HEK293 (cell line): ENCODE measurements around the gene EME1.

Experiments
- BCL11A ChIP-seq: fragments of 450-650 bp; formaldehyde crosslinking; IDR thresholded peaks from 2 replicates; pipeline ENCODE4 v1.5.1; 2016; ENCODE audit warnings: low read depth, missing biosample characterization, missing genetic modification characterization
- EGR2 ChIP-seq: fragments of 450-650 bp; formaldehyde crosslinking; IDR thresholded peaks from 2 replicates; pipeline ENCODE4 v1.5.1; 2016; ENCODE audit warnings: low read depth, missing biosample characterization, missing genetic modification characterization
- GLIS1 ChIP-seq: fragments of 450-650 bp; formaldehyde crosslinking; IDR thresholded peaks from 2 replicates; pipeline ENCODE4 v1.5.1; 2016; ENCODE audit warnings: missing biosample characterization, missing genetic modification characterization
- OSR2 ChIP-seq: fragments of 450-650 bp; formaldehyde crosslinking; IDR thresholded peaks from 2 replicates; pipeline ENCODE4 v1.5.1; 2016; ENCODE audit warnings: missing biosample characterization, missing genetic modification characterization
- TCF7L2 ChIP-seq: IDR thresholded peaks from 2 replicates; pipeline ENCODE4 v1.6.1; 2011; ENCODE audit warnings: low read depth, mild to moderate bottlenecking, inconsistent platforms, low read length, moderate library complexity, borderline replicate concordance
- ZBTB20 ChIP-seq: fragments of 450-650 bp; formaldehyde crosslinking; IDR thresholded peaks from 2 replicates; pipeline ENCODE4 v1.5.1; 2016; ENCODE audit warnings: missing biosample characterization, missing genetic modification characterization
- ZBTB48 ChIP-seq: fragments of 450-650 bp; formaldehyde crosslinking; IDR thresholded peaks from 2 replicates; pipeline ENCODE4 v1.5.1; 2016; ENCODE audit warnings: missing biosample characterization, missing genetic modification characterization
- ZBTB8A ChIP-seq: fragments of 450-650 bp; formaldehyde crosslinking; IDR thresholded peaks from 2 replicates; pipeline ENCODE4 v1.5.1; 2016; ENCODE audit warnings: missing biosample characterization, missing genetic modification characterization
- ZNF140 ChIP-seq: fragments of 450-650 bp; formaldehyde crosslinking; IDR thresholded peaks from 2 replicates; pipeline ENCODE4 v1.5.1; 2016; ENCODE audit warnings: missing biosample characterization, missing genetic modification characterization
- ZNF155 ChIP-seq: fragments of 450-650 bp; formaldehyde crosslinking; IDR thresholded peaks from 2 replicates; pipeline ENCODE4 v1.5.1; 2016; ENCODE audit warnings: missing biosample characterization, missing genetic modification characterization
- ZNF221 ChIP-seq: fragments of 450-650 bp; formaldehyde crosslinking; IDR thresholded peaks from 2 replicates; pipeline ENCODE4 v1.5.1; 2017; ENCODE audit warnings: missing biosample characterization, missing genetic modification characterization, borderline replicate concordance
- ZNF433 ChIP-seq: fragments of 450-650 bp; formaldehyde crosslinking; IDR thresholded peaks from 2 replicates; pipeline ENCODE4 v1.5.1; 2016; ENCODE audit warnings: missing biosample characterization, missing genetic modification characterization, low read depth
- ZNF514 ChIP-seq: fragments of 450-650 bp; formaldehyde crosslinking; IDR thresholded peaks from 2 replicates; pipeline ENCODE4 v1.5.1; 2016; ENCODE audit warnings: missing biosample characterization, missing genetic modification characterization
- ZNF792 ChIP-seq: fragments of 450-650 bp; formaldehyde crosslinking; IDR thresholded peaks from 2 replicates; pipeline ENCODE4 v1.5.1; 2016; ENCODE audit warnings: missing biosample characterization, missing genetic modification characterization
- TF ChIP-seq, protein P1 (sequence below): fragments of 450-650 bp; formaldehyde crosslinking; IDR thresholded peaks from 2 replicates; pipeline ENCODE4 v1.5.1; 2016; ENCODE audit warnings: missing biosample characterization, missing genetic modification characterization, borderline replicate concordance
- TF ChIP-seq, protein P2 (sequence below): fragments of 450-650 bp; formaldehyde crosslinking; IDR thresholded peaks from 2 replicates; pipeline ENCODE4 v1.5.1; 2016; ENCODE audit warnings: missing biosample characterization, missing genetic modification characterization
- TF ChIP-seq, protein P3 (sequence below): fragments of 450-650 bp; formaldehyde crosslinking; IDR thresholded peaks from 2 replicates; pipeline ENCODE4 v1.5.1; 2016; ENCODE audit warnings: missing biosample characterization, missing genetic modification characterization
- TF ChIP-seq, protein P4 (sequence below): fragments of 450-650 bp; formaldehyde crosslinking; IDR thresholded peaks from 2 replicates; pipeline ENCODE4 v1.5.1; 2016; ENCODE audit warnings: missing biosample characterization, missing genetic modification characterization, low read depth
- TF ChIP-seq, protein P5 (sequence below): fragments of 450-650 bp; formaldehyde crosslinking; IDR thresholded peaks from 2 replicates; pipeline ENCODE4 v1.5.0; 2017; ENCODE audit warnings: missing biosample characterization, missing genetic modification characterization, borderline replicate concordance
- TF ChIP-seq, protein P6 (sequence below): fragments of 450-650 bp; formaldehyde crosslinking; IDR thresholded peaks from 2 replicates; pipeline ENCODE4 v1.5.1; 2016; ENCODE audit warnings: missing biosample characterization, missing genetic modification characterization
- TF ChIP-seq, protein P7 (sequence below): fragments of 450-650 bp; formaldehyde crosslinking; IDR thresholded peaks from 2 replicates; pipeline ENCODE4 v1.5.1; 2017; ENCODE audit warnings: missing biosample characterization, missing genetic modification characterization

The EME1 gene

DNA sequence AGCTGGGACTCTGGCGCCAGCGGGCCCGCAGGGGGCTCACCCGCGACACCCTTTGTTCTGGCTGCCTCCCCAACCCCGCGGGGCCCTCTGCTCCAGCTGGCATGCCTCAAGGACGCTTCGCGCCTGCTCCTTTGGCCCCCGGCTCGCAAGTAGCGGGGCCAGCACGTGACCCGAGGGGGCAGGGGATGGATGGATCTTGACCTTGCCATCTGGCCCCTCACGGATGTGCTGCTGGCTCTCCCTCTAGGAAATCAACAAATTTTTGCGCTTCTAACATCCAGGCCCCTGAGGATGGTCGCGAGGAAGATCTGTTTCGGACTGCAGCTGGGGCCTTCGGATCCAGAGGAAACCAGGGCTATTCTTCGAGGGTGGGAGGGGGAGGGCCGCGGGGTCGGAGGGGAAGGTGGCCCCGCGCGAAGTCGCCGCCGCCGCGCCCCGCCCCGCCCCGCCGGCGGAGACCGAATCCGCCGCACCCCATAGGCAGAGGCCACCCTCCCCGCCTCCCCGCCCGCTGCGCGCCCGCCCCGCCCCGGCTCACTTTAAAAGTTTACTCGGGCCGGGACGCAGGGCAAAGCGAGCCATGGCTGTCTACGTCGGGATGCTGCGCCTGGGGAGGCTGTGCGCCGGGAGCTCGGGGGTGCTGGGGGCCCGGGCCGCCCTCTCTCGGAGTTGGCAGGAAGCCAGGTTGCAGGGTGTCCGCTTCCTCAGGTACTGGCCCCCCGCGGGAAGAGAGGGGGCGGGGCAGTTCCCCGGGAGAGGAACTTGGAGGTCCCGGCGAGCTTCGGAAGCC lies 52.8 kb downstream of the EME1 start, which contains the start of gene ACSF2 (continued):
- TF ChIP-seq, protein P1, sequence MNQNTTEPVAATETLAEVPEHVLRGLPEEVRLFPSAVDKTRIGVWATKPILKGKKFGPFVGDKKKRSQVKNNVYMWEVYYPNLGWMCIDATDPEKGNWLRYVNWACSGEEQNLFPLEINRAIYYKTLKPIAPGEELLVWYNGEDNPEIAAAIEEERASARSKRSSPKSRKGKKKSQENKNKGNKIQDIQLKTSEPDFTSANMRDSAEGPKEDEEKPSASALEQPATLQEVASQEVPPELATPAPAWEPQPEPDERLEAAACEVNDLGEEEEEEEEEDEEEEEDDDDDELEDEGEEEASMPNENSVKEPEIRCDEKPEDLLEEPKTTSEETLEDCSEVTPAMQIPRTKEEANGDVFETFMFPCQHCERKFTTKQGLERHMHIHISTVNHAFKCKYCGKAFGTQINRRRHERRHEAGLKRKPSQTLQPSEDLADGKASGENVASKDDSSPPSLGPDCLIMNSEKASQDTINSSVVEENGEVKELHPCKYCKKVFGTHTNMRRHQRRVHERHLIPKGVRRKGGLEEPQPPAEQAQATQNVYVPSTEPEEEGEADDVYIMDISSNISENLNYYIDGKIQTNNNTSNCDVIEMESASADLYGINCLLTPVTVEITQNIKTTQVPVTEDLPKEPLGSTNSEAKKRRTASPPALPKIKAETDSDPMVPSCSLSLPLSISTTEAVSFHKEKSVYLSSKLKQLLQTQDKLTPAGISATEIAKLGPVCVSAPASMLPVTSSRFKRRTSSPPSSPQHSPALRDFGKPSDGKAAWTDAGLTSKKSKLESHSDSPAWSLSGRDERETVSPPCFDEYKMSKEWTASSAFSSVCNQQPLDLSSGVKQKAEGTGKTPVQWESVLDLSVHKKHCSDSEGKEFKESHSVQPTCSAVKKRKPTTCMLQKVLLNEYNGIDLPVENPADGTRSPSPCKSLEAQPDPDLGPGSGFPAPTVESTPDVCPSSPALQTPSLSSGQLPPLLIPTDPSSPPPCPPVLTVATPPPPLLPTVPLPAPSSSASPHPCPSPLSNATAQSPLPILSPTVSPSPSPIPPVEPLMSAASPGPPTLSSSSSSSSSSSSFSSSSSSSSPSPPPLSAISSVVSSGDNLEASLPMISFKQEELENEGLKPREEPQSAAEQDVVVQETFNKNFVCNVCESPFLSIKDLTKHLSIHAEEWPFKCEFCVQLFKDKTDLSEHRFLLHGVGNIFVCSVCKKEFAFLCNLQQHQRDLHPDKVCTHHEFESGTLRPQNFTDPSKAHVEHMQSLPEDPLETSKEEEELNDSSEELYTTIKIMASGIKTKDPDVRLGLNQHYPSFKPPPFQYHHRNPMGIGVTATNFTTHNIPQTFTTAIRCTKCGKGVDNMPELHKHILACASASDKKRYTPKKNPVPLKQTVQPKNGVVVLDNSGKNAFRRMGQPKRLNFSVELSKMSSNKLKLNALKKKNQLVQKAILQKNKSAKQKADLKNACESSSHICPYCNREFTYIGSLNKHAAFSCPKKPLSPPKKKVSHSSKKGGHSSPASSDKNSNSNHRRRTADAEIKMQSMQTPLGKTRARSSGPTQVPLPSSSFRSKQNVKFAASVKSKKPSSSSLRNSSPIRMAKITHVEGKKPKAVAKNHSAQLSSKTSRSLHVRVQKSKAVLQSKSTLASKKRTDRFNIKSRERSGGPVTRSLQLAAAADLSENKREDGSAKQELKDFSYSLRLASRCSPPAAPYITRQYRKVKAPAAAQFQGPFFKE = no peak
- no peak for TF ChIP-seq TCF7L2
- no peak for TF ChIP-seq ZNF155 (tag by site-specific recombination)
- TF ChIP-seq, protein P2, sequence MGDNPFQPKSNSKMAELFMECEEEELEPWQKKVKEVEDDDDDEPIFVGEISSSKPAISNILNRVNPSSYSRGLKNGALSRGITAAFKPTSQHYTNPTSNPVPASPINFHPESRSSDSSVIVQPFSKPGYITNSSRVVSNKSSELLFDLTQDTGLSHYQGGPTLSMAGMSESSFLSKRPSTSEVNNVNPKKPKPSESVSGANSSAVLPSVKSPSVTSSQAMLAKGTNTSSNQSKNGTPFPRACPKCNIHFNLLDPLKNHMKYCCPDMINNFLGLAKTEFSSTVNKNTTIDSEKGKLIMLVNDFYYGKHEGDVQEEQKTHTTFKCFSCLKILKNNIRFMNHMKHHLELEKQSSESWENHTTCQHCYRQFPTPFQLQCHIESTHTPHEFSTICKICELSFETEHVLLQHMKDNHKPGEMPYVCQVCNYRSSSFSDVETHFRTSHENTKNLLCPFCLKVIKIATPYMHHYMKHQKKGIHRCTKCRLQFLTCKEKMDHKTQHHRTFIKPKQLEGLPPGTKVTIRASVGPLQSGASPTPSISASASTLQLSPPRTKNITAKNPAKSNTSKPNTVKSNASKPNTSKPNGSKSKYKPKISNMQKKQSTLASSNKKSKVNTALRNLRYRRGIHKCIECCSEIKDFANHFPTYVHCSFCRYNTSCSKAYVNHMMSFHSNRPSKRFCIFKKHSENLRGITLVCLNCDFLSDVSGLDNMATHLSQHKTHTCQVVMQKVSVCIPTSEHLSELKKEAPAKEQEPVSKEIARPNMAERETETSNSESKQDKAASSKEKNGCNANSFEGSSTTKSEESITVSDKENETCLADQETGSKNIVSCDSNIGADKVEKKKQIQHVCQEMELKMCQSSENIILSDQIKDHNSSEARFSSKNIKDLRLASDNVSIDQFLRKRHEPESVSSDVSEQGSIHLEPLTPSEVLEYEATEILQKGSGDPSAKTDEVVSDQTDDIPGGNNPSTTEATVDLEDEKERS (tag by site-specific recombination) = no peak
- no peak for TF ChIP-seq ZNF433 (tag by site-specific recombination)
- TF ChIP-seq OSR2 (tag by site-specific recombination) = no peak
- TF ChIP-seq ZNF514 (tag by site-specific recombination) = no peak
- TF ChIP-seq ZNF792 = no peak
- TF ChIP-seq, protein P3, sequence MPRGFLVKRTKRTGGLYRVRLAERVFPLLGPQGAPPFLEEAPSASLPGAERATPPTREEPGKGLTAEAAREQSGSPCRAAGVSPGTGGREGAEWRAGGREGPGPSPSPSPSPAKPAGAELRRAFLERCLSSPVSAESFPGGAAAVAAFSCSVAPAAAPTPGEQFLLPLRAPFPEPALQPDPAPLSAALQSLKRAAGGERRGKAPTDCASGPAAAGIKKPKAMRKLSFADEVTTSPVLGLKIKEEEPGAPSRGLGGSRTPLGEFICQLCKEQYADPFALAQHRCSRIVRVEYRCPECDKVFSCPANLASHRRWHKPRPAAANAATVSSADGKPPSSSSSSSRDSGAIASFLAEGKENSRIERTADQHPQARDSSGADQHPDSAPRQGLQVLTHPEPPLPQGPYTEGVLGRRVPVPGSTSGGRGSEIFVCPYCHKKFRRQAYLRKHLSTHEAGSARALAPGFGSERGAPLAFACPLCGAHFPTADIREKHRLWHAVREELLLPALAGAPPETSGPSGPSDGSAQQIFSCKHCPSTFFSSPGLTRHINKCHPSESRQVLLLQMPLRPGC (tag by site-specific recombination) = no peak
- TF ChIP-seq BCL11A (tag by site-specific recombination) = 0 out of 2 replicates have a peak, but pooled peaks have one; percentile 32
- peak; percentile 38; the same call in 1 of the 2 replicates for TF ChIP-seq ZBTB48
- TF ChIP-seq ZNF221 = no peak
- no peak for TF ChIP-seq ZNF140
- TF ChIP-seq, protein P4, sequence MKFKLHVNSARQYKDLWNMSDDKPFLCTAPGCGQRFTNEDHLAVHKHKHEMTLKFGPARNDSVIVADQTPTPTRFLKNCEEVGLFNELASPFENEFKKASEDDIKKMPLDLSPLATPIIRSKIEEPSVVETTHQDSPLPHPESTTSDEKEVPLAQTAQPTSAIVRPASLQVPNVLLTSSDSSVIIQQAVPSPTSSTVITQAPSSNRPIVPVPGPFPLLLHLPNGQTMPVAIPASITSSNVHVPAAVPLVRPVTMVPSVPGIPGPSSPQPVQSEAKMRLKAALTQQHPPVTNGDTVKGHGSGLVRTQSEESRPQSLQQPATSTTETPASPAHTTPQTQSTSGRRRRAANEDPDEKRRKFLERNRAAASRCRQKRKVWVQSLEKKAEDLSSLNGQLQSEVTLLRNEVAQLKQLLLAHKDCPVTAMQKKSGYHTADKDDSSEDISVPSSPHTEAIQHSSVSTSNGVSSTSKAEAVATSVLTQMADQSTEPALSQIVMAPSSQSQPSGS (tag by site-specific recombination) = no peak
- peak; percentile 97 for TF ChIP-seq GLIS1 (tag by site-specific recombination)
- TF ChIP-seq, protein P5, sequence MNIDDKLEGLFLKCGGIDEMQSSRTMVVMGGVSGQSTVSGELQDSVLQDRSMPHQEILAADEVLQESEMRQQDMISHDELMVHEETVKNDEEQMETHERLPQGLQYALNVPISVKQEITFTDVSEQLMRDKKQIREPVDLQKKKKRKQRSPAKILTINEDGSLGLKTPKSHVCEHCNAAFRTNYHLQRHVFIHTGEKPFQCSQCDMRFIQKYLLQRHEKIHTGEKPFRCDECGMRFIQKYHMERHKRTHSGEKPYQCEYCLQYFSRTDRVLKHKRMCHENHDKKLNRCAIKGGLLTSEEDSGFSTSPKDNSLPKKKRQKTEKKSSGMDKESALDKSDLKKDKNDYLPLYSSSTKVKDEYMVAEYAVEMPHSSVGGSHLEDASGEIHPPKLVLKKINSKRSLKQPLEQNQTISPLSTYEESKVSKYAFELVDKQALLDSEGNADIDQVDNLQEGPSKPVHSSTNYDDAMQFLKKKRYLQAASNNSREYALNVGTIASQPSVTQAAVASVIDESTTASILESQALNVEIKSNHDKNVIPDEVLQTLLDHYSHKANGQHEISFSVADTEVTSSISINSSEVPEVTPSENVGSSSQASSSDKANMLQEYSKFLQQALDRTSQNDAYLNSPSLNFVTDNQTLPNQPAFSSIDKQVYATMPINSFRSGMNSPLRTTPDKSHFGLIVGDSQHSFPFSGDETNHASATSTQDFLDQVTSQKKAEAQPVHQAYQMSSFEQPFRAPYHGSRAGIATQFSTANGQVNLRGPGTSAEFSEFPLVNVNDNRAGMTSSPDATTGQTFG (tag by site-specific recombination) = no peak
- peak; percentile 7; the same call in 1 of the 2 replicates for TF ChIP-seq ZBTB8A (tag by site-specific recombination)
- TF ChIP-seq EGR2 (tag by site-specific recombination) = no peak
- TF ChIP-seq, protein P6, sequence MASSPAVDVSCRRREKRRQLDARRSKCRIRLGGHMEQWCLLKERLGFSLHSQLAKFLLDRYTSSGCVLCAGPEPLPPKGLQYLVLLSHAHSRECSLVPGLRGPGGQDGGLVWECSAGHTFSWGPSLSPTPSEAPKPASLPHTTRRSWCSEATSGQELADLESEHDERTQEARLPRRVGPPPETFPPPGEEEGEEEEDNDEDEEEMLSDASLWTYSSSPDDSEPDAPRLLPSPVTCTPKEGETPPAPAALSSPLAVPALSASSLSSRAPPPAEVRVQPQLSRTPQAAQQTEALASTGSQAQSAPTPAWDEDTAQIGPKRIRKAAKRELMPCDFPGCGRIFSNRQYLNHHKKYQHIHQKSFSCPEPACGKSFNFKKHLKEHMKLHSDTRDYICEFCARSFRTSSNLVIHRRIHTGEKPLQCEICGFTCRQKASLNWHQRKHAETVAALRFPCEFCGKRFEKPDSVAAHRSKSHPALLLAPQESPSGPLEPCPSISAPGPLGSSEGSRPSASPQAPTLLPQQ (tag by site-specific recombination) = peak; percentile 46; the same call in 1 of the 2 replicates
- TF ChIP-seq ZBTB20 (tag by site-specific recombination) = no peak; the same call in 1 of the 2 replicates
- TF ChIP-seq, protein P7, sequence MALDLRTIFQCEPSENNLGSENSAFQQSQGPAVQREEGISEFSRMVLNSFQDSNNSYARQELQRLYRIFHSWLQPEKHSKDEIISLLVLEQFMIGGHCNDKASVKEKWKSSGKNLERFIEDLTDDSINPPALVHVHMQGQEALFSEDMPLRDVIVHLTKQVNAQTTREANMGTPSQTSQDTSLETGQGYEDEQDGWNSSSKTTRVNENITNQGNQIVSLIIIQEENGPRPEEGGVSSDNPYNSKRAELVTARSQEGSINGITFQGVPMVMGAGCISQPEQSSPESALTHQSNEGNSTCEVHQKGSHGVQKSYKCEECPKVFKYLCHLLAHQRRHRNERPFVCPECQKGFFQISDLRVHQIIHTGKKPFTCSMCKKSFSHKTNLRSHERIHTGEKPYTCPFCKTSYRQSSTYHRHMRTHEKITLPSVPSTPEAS = no peak
